SK-N-SH (cell line): ENCODE results near the gene ZNF785. TPM values are rescaled to one million over a fixed set of nuclear protein-coding genes. Genes with fewer than 3 reads are reported as not detected.
"Not testable (repeated sequence)": the region's sequence is repeated elsewhere in the genome, so short reads cannot be mapped to it uniquely, and the experiment has no call there.

Experiments
- CTCF ChIA-PET: fragments of 300-600, 350-600 bp; formaldehyde crosslinking; extraction: SDS; loops from one replicate; lab custom pipeline; 2021; lab: Yijun Ruan, JAX
- POLR2A ChIA-PET: fragments of 350-600 bp; sonication (Branson Sonifier 250); formaldehyde crosslinking; extraction: SDS; loops from one replicate; lab custom pipeline; 2020; ENCODE audit warnings: antibody characterized with exemption, inconsistent platforms; lab: Yijun Ruan, JAX
- DNase-seq: peaks from one replicate; pipeline ENCODE4 v3.0.0; 2012
- H2AFZ ChIP-seq: fragments of 200-600 bp; sonication (generic); 2 replicates; pipeline ENCODE4 v1.8.1; 2016; ENCODE audit warnings: antibody characterized with exemption, mild to moderate bottlenecking, low read depth
- H3F3A ChIP-seq: fragments of 200-600 bp; sonication (generic); replicated peaks from 2 replicates; pipeline ENCODE3; 2016; ENCODE audit warnings: antibody characterized with exemption, mild to moderate bottlenecking; ENCODE audit not compliant: insufficient read depth
- H3K27ac ChIP-seq, 2 experiments: fragments of 200-500 bp in 1 of 2; fragments of 200-600 bp in 1 of 2; sonication (Bioruptor generic) in 1 of 2; sonication (generic), shearing (Covaris generic) in 1 of 2; 2 replicates each; pipeline versions ENCODE4 v1.5.1 to v1.6.1; 2014 to 2016; ENCODE audit warnings: low read depth in 2 of 2, inconsistent platforms in 1 of 2, low read length in 1 of 2, mild to moderate bottlenecking in 1 of 2, mixed read lengths in 1 of 2
- H3K27me3 ChIP-seq: fragments of 200-600 bp; sonication (generic), shearing (Covaris generic); 2 replicates; pipeline ENCODE4 v1.6.1; 2016; ENCODE audit warnings: mixed run types; ENCODE audit not compliant: insufficient read depth
- H3K36me3 ChIP-seq, 2 experiments: fragments of 200-500 bp in 1 of 2; fragments of 200-600 bp in 1 of 2; sonication (Bioruptor generic) in 1 of 2; sonication (generic) in 1 of 2; replicated peaks in 1 of 2; 2 replicates each; pipeline versions ENCODE3 to v1.5.1; 2014 to 2016; ENCODE audit warnings: low read length in 1 of 2, mild to moderate bottlenecking in 1 of 2; ENCODE audit not compliant: insufficient read depth in 2 of 2, control insufficient read depth in 1 of 2
- H3K4me1 ChIP-seq, 2 experiments: fragments of 200-500 bp in 1 of 2; fragments of 200-600 bp in 1 of 2; sonication (Bioruptor generic) in 1 of 2; sonication (generic), shearing (Covaris generic) in 1 of 2; 2 replicates each; pipeline versions ENCODE4 v1.5.1 to v1.6.1; 2014 to 2016; ENCODE audit warnings: low read depth in 1 of 2, low read length in 1 of 2, mixed run types in 1 of 2; ENCODE audit not compliant: insufficient read depth in 2 of 2, control insufficient read depth in 1 of 2
- H3K4me2 ChIP-seq: fragments of 200-600 bp; sonication (generic), shearing (Covaris generic); 2 replicates; pipeline ENCODE4 v1.6.1; 2017; ENCODE audit warnings: mixed run types
- H3K4me3 ChIP-seq, 2 experiments: fragments of 200-500 bp in 1 of 2; fragments of 200-600 bp in 1 of 2; sonication (Bioruptor generic) in 1 of 2; sonication (generic), shearing (Covaris generic) in 1 of 2; 2 replicates each; pipeline versions ENCODE4 v1.5.1 to v1.8.1; 2014 to 2016; ENCODE audit warnings: low read depth in 2 of 2, inconsistent platforms in 1 of 2, low read length in 1 of 2, mild to moderate bottlenecking in 1 of 2, mixed read lengths in 1 of 2, moderate library complexity in 1 of 2
- H3K79me2 ChIP-seq: fragments of 200-600 bp; sonication (generic); 2 replicates; pipeline ENCODE4 v1.8.1; 2017; ENCODE audit warnings: mild to moderate bottlenecking; ENCODE audit not compliant: insufficient read depth
- H3K9ac ChIP-seq: fragments of 200-600 bp; sonication (generic); 2 replicates; pipeline ENCODE4 v1.6.1; 2017; ENCODE audit warnings: mixed run types
- H3K9me2 ChIP-seq: fragments of 200-600 bp; sonication (generic); 2 replicates; pipeline ENCODE4 v1.6.1; 2017; ENCODE audit warnings: mixed run types
- H3K9me3 ChIP-seq: fragments of 200-600 bp; sonication (generic); 2 replicates; pipeline ENCODE4 v1.6.1; 2017; ENCODE audit warnings: mixed run types, mild to moderate bottlenecking, moderate library complexity
- H4K20me1 ChIP-seq: fragments of 200-600 bp; sonication (generic); 2 replicates; pipeline ENCODE4 v1.6.1; 2017; ENCODE audit warnings: mild to moderate bottlenecking, mixed run types; ENCODE audit not compliant: insufficient read depth
- FOSL2 ChIP-seq: IDR thresholded peaks from 2 replicates; pipeline ENCODE4 v1.4.0; 2012; ENCODE audit warnings: low read depth, mild to moderate bottlenecking, moderate library complexity, borderline replicate concordance
- ZBTB33 ChIP-seq: IDR thresholded peaks from 2 replicates; pipeline ENCODE4 v1.4.0; 2012; ENCODE audit warnings: low read depth, borderline replicate concordance
- whole genome bisulfite sequencing: methylation state at CpG from one replicate; pipeline ENCODE4 v1.1.6; 2017; ENCODE audit warnings: low lambda C conversion rate; 5-methylcytosine and 5-hydroxymethylcytosine counted together
- polyA plus RNA-seq, 3 experiments: library from polyadenylated mRNA; depleted of rRNA; stranded (reverse); fragments of >200 nt; gene quantifications; 2 replicates each; pipeline ENCODE4 v1.2.3, GENCODE V29; 2012

ZNF785 gene
- polyA plus RNA-seq, 1 of the 3 experiments (the other 2 are of a cell fraction) = 8.8 TPM

GRCh38 chr16:30541502-30542329 lies 43.8 kb downstream of the ZNF785 start:
- Histone ChIP-seq H3K9ac (0 out of 2 replicates have a peak overlapping the region, but pooled peaks have one; percentile 14), H3K79me2 (no peaks in the 10 kb centered on the region; the same call in 1 of the 2 replicates), H3K9me2 (no peaks in the 10 kb centered on the region), H3K9me3 (no peaks in the 10 kb centered on the region), H4K20me1 (no peaks in the 10 kb centered on the region), H3K4me2 (peak overlapping the region; percentile 44; the same call in 1 of the 2 replicates), H3K4me1 (no peaks in the 10 kb centered on the region), H3K36me3 (no peaks in the 10 kb centered on the region), H3K27me3 (no peaks in the 10 kb centered on the region), H2AFZ (peak overlapping the region; percentile 63; the same call in 1 of the 2 replicates), H3F3A (peaks cover 2% of the 10 kb centered on the region), H3K4me3 (no peak overlapping the region), H3K27ac (peak overlapping the region in 1 of 2 experiments; percentile 51; a peak in 2 of 4 replicates)
- CTCF ChIA-PET = interaction anchor here (0.6 kb wide), 1 partner anchor 15 kb away, joined by 3 read pairs; no protein-coding TSS in a partner anchor
- WGBS = 80% methylated on average over 10 of the region's 10 CpGs
- no peak for DNase-seq
- POLR2A ChIA-PET = interaction anchor here (0.5 to 0.6 kb wide), 2 partner anchors 14 to 75 kb away, joined by 3 read pairs; no protein-coding TSS in a partner anchor
- TF ChIP-seq ZBTB33 (no peak), FOSL2 (peak; percentile 15; the same call in 1 of the 2 replicates)

DNA sequence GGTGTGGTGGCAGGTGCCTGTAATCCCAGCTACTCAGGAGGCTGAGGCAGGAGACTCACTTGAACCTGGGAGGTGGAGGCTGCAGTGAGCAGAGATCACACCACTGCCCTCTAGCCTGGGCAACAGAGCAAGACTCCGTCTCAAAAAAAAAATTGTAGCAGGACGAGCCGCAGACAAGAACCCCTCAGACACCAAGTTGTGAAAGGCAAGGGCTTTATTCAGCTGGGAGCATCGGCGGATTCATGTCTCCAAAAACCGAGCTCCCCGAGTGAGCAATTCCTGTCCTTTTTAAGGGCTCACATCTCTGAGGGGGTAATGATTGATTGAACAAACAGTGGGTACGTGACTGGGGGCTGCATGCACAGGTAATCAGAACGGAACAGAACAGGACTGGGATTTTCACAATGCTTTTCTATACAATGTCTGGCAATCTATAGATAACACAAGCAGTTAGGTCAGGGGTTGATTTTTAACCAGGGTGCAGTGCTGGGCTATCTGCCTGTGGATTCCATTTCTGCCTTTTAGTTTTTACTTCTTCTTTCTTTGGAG lies 44.5 kb downstream of the ZNF785 start:
- H3K9me3 ChIP-seq, H3F3A ChIP-seq, H3K4me3 ChIP-seq, H3K9me2 ChIP-seq, DNase-seq, CTCF ChIA-PET, H3K4me1 ChIP-seq, H4K20me1 ChIP-seq, H3K27me3 ChIP-seq, H3K79me2 ChIP-seq, H3K36me3 ChIP-seq: not testable (repeated sequence)
- H3K9ac ChIP-seq = 0 out of 2 replicates have a peak overlapping the region, but pooled peaks have one; percentile 14
- 0 out of 2 replicates have a peak overlapping the region, but pooled peaks have one; percentile 63 for H2AFZ ChIP-seq
- peak overlapping the region; percentile 44; the same call in 1 of the 2 replicates for H3K4me2 ChIP-seq
- POLR2A ChIA-PET = interaction anchor here (0.6 kb wide), 1 partner anchor 14 kb away, joined by 3 read pairs; no protein-coding TSS in a partner anchor
- WGBS = 92% methylated on average over 9 of the region's 9 CpGs
- peak overlapping the region in 1 of 2 experiments; percentile 51; a peak in 2 of 4 replicates for H3K27ac ChIP-seq

- H4K20me1 ChIP-seq, H3K9ac ChIP-seq, CTCF ChIA-PET, H3F3A ChIP-seq, H3K9me3 ChIP-seq, H3K36me3 ChIP-seq, H2AFZ ChIP-seq, POLR2A ChIA-PET, DNase-seq, H3K4me3 ChIP-seq, H3K79me2 ChIP-seq, H3K9me2 ChIP-seq, H3K4me2 ChIP-seq, H3K4me1 ChIP-seq, H3K27ac ChIP-seq, H3K27me3 ChIP-seq: not testable (repeated sequence)
- 93% methylated on average over 11 of the region's 13 CpGs for WGBS
Measured at GRCh38 chr16:30539986-30540526, 45.4 kb downstream of the ZNF785 start.
